NT2/D1 (cell line): Measurements from ENCODE around the gene IRAK2.

Experiments used
- SUZ12 ChIP-seq: IDR thresholded peaks from 2 replicates; pipeline ENCODE4 v1.6.1; 2011; ENCODE audit not compliant: insufficient read length, insufficient read depth; ENCODE audit errors: extremely low read depth
- YY1 ChIP-seq: IDR thresholded peaks from 2 replicates; pipeline ENCODE4 v1.6.1; 2011; ENCODE audit not compliant: insufficient read length, insufficient read depth

DNA sequence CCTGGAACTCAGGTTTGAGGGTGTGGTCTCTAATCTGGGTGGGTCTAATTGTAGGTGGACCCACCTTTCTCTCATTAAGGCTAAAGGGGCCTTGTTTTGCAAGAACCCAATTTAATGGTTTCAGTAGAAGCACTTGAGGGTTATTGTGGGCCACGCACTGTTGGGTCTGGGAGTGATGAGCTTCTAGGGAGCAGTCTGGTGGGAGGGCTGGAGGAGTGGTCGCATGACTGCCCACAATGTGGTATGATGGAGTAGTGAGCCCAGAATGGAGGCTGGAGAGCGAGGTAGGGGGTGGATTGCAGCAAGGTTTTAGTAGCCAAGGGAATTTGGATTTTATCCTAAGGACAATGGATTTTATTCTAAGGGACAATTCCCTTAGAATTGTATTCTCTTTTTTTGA lies 86.3 kb downstream of the IRAK2 start:
- TF ChIP-seq YY1 = no peak
- TF ChIP-seq SUZ12 = no peak
